Measurements from ENCODE around the gene MRFAP1L1. TPM values are rescaled to one million over a fixed set of nuclear protein-coding genes. Genes with fewer than 3 reads are reported as not detected.

MRFAP1L1 gene
- total RNA-seq, 1 experiment from 2014 or later, result 57.7 TPM

- Histone ChIP-seq H2AFZ (ENCODE audit: low read length) (no peak overlapping the region), H3K27me3 (ENCODE audit: insufficient read depth, low read length) (no peaks in the 10 kb centered on the region), H2BK120ac (ENCODE audit: low read depth, low read length, poor library complexity, severe bottlenecking) (no peak overlapping the region), H2BK5ac (ENCODE audit: insufficient read length, low read length) (no peak overlapping the region), H3K79me2 (ENCODE audit: insufficient read depth, low read length) (no peaks in the 10 kb centered on the region), H3K9me3 (ENCODE audit: control insufficient read depth, low read depth, low read length) (no peaks in the 10 kb centered on the region), H3K23me2 (ENCODE audit: insufficient read length, low read depth, low read length, poor library complexity, severe bottlenecking) (no peaks in the 10 kb centered on the region), H3K79me1 (ENCODE audit: insufficient read depth, low read depth, low read length, poor library complexity, severe bottlenecking) (no peaks in the 10 kb centered on the region), H2BK12ac (ENCODE audit: insufficient read length, low read depth, low read length) (no peak overlapping the region), H3K14ac (ENCODE audit: insufficient read depth, low read length) (no peak overlapping the region), H2BK20ac (ENCODE audit: low read depth, low read length, poor library complexity, severe bottlenecking) (no peak overlapping the region), H2BK15ac (ENCODE audit: low read depth, low read length) (no peak overlapping the region), H3K4ac (ENCODE audit: low read depth, low read length) (no peak overlapping the region), H3T11ph (ENCODE audit: low read length) (no peak overlapping the region), H3K4me2 (ENCODE audit: insufficient read depth, insufficient read length, low read length) (no peak overlapping the region), H2AK5ac (ENCODE audit: insufficient read length, low read length) (no peak overlapping the region), H3K23ac (ENCODE audit: insufficient read length, low read depth, low read length) (no peak overlapping the region), H4K20me1 (ENCODE audit: control insufficient read depth, insufficient read depth, insufficient read length) (no peaks in the 10 kb centered on the region), H4K91ac (ENCODE audit: insufficient read length, low read depth, low read length) (no peak overlapping the region), H3K56ac (ENCODE audit: insufficient read length, low read depth, low read length) (no peak overlapping the region), H4K8ac (replicated peaks; ENCODE audit: insufficient read length, low read depth, low read length) (no peak overlapping the region), H3K4me1 (ENCODE audit: insufficient read depth, low read length) (no peaks in the 10 kb centered on the region), H3K27ac (ENCODE audit: insufficient read length, low read depth, low read length) (no peak overlapping the region), H3K18ac (ENCODE audit: insufficient read length, low read depth, low read length) (no peak overlapping the region), H4K5ac (ENCODE audit: insufficient read length, low read depth, low read length) (no peak overlapping the region), H3K9ac (ENCODE audit: extremely low read depth, insufficient read length, low read length) (no peak overlapping the region)
- peaks cover 7 to 17% of the 10 kb centered on the region in 2 experiments for H3K4me1 Mint-ChIP-seq
- H3K27me3 Mint-ChIP-seq (ENCODE audit: low read depth), result no peaks in the 10 kb centered on the region; the same call in 1 of the 2 replicates
- no peak for TF ChIP-seq CTCF (conservative IDR thresholded peaks at IDR 0.05)
- no peak for DNase-seq
- H3K36me3 Mint-ChIP-seq (ENCODE audit: insufficient read depth in 1 of 3, low read depth in 3 of 3), result no peaks in the 10 kb centered on the region
- H3K4me3 Mint-ChIP-seq, result no peak overlapping the region
- peaks cover 0 to 3% of the 10 kb centered on the region in 2 experiments; a peak in 1 of 5 replicates for H3K9me3 Mint-ChIP-seq
- H3K27ac Mint-ChIP-seq, result peak overlapping the region in 1 of 3 experiments; percentile 55; a peak in 1 of 7 replicates
- no CpG with 5 or more reads among the region's 9 CpGs for WGBS (ENCODE audit: extremely low coverage, insufficient read length, low lambda C conversion rate)
Observed at GRCh38 chr4:6753891-6754290, 44.2 kb upstream of the MRFAP1L1 start.
